ENCODE data around the gene NRP1. TPM values are rescaled to one million over a fixed set of nuclear protein-coding genes. Genes with fewer than 3 reads are reported as not detected.

The NRP1 gene
- total and polyA plus RNA-seq, 2 of the 8 experiments (the other 6 are each of a cell fraction or from before 2014, with no cell fraction given): 1.2 to 2.1 TPM

DNA sequence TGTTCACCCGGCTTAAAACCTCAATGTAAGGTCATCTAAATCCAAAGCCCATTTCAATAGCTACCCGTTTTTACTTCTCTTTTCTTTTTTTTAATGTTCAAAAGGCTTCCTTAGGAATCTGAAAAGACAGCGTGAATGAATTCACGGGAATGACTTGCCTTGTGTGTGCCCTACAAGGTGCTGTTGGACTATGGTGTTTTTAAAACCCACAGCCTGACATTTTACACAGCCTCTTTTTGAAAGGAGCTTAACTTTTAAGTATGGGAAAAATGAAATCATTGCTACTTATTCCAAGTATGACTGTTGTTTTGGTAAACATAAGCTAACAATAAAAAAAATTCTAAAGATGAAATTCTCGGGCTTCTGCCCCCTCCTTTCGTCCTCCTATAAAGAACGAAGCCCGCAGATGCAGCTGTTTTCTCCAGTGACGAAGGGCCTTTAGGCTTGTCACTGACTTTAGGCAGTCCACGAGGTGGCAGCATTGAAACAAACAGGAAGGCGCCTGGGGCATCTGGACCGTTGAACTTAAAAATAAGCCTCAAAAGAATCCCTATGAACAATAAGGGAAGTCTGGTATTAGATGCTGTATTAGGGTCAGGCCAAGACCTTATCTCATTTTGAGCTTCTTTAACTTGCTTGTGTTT lies 141.3 kb downstream of the NRP1 start:
- Histone ChIP-seq H2BK20ac (ENCODE audit: low read length) (no peak overlapping the region), H3K9me3 (ENCODE audit: insufficient read depth in 2 of 2, low read depth in 1 of 2, low read length in 1 of 2) (no peaks in the 10 kb centered on the region), H3K14ac (ENCODE audit: insufficient read length) (no peak overlapping the region), H3K36me3 (ENCODE audit: control insufficient read depth in 2 of 4, insufficient read depth in 4 of 4, low read length in 3 of 4) (no peaks in the 10 kb centered on the region), H3K79me1 (ENCODE audit: low read depth, low read length) (no peaks in the 10 kb centered on the region), H3K4me2 (ENCODE audit: insufficient read depth in 1 of 2, low read depth in 2 of 2, low read length in 2 of 2) (0 out of 4 replicates have a peak overlapping the region, but pooled peaks of 1 of the 2 experiments have one; percentile 19), H3K27me3 (replicated peaks in 1 of 4; ENCODE audit: control insufficient read depth in 3 of 4, extremely low read depth in 1 of 4, insufficient read depth in 3 of 4, low read length in 3 of 4) (no peaks in the 10 kb centered on the region; a peak in 1 of 7 replicates), H3K23ac (ENCODE audit: insufficient read length) (no peak overlapping the region), H3K9ac (replicated peaks in 1 of 4; ENCODE audit: extremely low read depth in 1 of 4, low read depth in 3 of 4, low read length in 3 of 4) (no peak overlapping the region), H3K4me3 (ENCODE audit: extremely low read depth in 1 of 4, insufficient read depth in 2 of 4, low read depth in 3 of 4, low read length in 4 of 4) (no peak overlapping the region), H4K91ac (replicated peaks; ENCODE audit: insufficient read length, low read length) (no peak overlapping the region), H2AFZ (ENCODE audit: low read length) (no peak overlapping the region), H2BK15ac (ENCODE audit: low read length) (no peak overlapping the region), H2BK5ac (ENCODE audit: low read depth, low read length) (no peak overlapping the region), H3K56ac (replicated peaks; ENCODE audit: insufficient read length, low read depth, low read length) (no peak overlapping the region), H2AK5ac (ENCODE audit: low read depth, low read length) (no peak overlapping the region), H3K4ac (replicated peaks; ENCODE audit: insufficient read length, low read depth, low read length) (no peak overlapping the region), H3K4me1 (replicated peaks in 1 of 4; ENCODE audit: control insufficient read depth in 3 of 4, insufficient read depth in 4 of 4, low read length in 3 of 4) (peaks cover 0 to 2% (median 0%) of the 10 kb centered on the region in 4 experiments; a peak in 1 of 7 replicates), H4K20me1 (replicated peaks in 1 of 2; ENCODE audit: control insufficient read depth in 1 of 2, insufficient read depth in 2 of 2, low read length in 2 of 2) (no peaks in the 10 kb centered on the region), H3K79me2 (ENCODE audit: control insufficient read depth in 1 of 2, insufficient read depth in 2 of 2, low read length in 2 of 2) (no peaks in the 10 kb centered on the region), H3K23me2 (ENCODE audit: low read depth, low read length) (no peaks in the 10 kb centered on the region; the same call in 1 of the 2 replicates), H2BK12ac (ENCODE audit: low read depth, low read length) (no peak overlapping the region), H3K27ac (ENCODE audit: low read depth, low read length) (no peak overlapping the region), H3K18ac (ENCODE audit: extremely low read depth, low read length) (no peak overlapping the region), H4K5ac (ENCODE audit: insufficient read length, low read depth, low read length) (no peak overlapping the region), H4K8ac (ENCODE audit: extremely low read depth, insufficient read depth, low read length) (no peak overlapping the region), H2BK120ac (replicated peaks; ENCODE audit: low read depth, low read length) (no peak overlapping the region)
- ChIA-PET POLR2A (ENCODE audit: partially characterized antibody) (interaction anchor here (1.4 kb wide), 1 partner anchor 17 kb away, joined by 3 read pairs; no protein-coding TSS in a partner anchor), CTCF (ENCODE audit: partially characterized antibody) (interaction anchor here (0.6 to 1.9 kb wide), 32 partner anchors 8 to 1445 kb away, joined by 3 to 15 read pairs (median 4); no protein-coding TSS in a partner anchor)
- DNase-seq (ENCODE audit: low read depth in 1 of 2, low spot score in 2 of 2): peak; percentile 29 to 70
- FAIRE-seq: peak; percentile 42
- WGBS, 2 experiments (ENCODE audit: extremely low coverage in 1 of 2, insufficient coverage in 1 of 2, insufficient read length in 1 of 2, insufficient replicate concordance in 2 of 2, low coverage in 1 of 2, low lambda C conversion rate in 2 of 2, missing lambda C conversion rate in 1 of 2): 27% methylated on average over 12 of the region's 12 CpGs; no CpG with 5 or more reads in 1 of the 2 experiments
- TF ChIP-seq BCL11A (IDR thresholded peaks at IDR 0.05; ENCODE audit: low read depth in 2 of 2, low read length in 2 of 2) (no peak), RAD21 (IDR thresholded peaks at IDR 0.05 in 1 of 2, conservative IDR thresholded peaks at IDR 0.05 in 1 of 2; ENCODE audit: low read depth in 2 of 2, low read length in 2 of 2) (peak; percentile 87 to 88), CREB1 (IDR thresholded peaks at IDR 0.05) (peak; percentile 59), CTCF (IDR thresholded peaks at IDR 0.05; ENCODE audit: control extremely low read depth in 1 of 3, insufficient read depth in 1 of 3, low read depth in 1 of 3, low read length in 3 of 3) (peak; percentile 63 to 74 (median 71)), CHD1 (IDR thresholded peaks at IDR 0.05; ENCODE audit: low read depth, low read length) (no peak), KDM1A (IDR thresholded peaks at IDR 0.05; ENCODE audit: borderline replicate concordance, low read length) (no peak)
